Left ventricle myocardium inferior (tissue), 1 donor: ENCODE data around the gene DCAF15. TPM values are rescaled to one million over a fixed set of nuclear protein-coding genes. Genes with fewer than 3 reads are reported as not detected.

Source experiments
- DNase-seq: peaks from one replicate; pipeline ENCODE4 v3.0.0-alpha.2; 2020
- H3K27ac ChIP-seq: fragments of 200-600 bp; replicated peaks from 2 replicates; pipeline ENCODE4 v1.8.0; 2021
- H3K27me3 ChIP-seq: fragments of 200-600 bp; 2 replicates; pipeline ENCODE4 v1.8.0; 2021; ENCODE audit warnings: low read depth
- H3K36me3 ChIP-seq: fragments of 200-600 bp; 2 replicates; pipeline ENCODE4 v1.8.0; 2021
- H3K4me1 ChIP-seq: fragments of 200-600 bp; 2 replicates; pipeline ENCODE4 v1.8.0; 2021
- H3K4me3 ChIP-seq: fragments of 200-600 bp; 2 replicates; pipeline ENCODE4 v1.8.0; 2021; ENCODE audit warnings: mild to moderate bottlenecking, moderate library complexity
- H3K9me3 ChIP-seq: fragments of 200-600 bp; replicated peaks from 2 replicates; pipeline ENCODE4 v1.8.0; 2021
- CTCF ChIP-seq: fragments of 200-600 bp; IDR thresholded peaks from 2 replicates; pipeline ENCODE4 v1.8.0; 2021; ENCODE audit warnings: antibody characterized with exemption, mild to moderate bottlenecking, borderline replicate concordance
- intact Hi-C: fragments of 100-400 bp; cut with micrococcal nuclease; formaldehyde crosslinking; loops from one replicate; pipeline ENCODE4 v1.11.0; 2022
- total RNA-seq: library from RNA; stranded (reverse); fragmentation: NEBNext Ultra II Directional; extraction: Animal tissue kit (Norgen Biotek cat#: 25700); gene quantifications from one replicate; pipeline ENCODE4 v1.2.1, GENCODE V29; 2021
- donor health status: DM: no; HTN: yes; CAD: no; lungs with severe emphysema.

Gene DCAF15
- total RNA-seq, 1 donor from 2014 or later, result 17.0 TPM

DNA sequence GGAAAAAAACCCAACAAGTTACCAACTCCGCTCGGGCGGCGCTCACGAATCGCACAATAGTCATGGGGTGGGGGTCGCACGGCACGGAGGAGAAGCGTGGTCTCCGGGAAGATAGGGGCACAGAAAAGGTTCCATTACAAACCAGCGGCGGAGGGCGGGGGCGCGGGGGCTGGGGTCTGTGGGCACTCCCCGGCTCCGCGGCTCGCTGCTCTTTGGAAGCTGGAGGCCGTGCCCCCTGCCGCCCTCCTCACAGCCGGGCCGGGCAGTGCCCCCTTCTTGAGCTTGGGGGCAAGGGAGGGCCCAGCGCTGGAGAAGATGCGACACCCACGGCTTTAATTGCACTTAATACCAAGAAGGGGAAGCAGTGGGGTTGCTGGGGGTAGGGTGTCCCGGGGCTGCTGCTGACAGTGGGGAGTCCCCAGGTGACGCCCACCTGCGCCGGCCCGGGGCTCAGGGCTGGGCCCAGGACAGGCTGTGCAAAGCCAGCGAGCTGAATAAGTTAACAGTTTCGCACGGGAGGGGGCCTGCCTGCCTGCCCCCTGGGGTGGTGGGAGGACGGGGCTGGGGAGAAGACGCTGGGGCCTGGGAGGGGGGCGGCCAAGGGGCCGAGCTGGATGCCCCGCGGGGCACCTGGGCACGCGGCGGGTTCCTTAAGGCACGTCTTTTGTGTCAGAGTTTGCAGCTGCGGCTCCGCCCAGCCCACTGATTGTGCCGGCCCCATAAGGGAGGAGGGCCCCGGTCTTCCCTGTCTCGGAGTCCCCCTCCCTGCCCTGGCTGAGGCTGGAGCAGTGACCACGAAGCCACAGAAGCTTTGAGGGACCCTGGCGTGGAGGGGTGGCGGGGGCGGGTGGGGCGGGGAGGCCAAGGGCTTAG, 9.8 kb downstream of the DCAF15 start:
- TF ChIP-seq CTCF, result no peak
- no peaks in the 10 kb centered on the region for H3K9me3 ChIP-seq
- no peak overlapping the region for H3K27ac ChIP-seq
- peaks cover 16% of the 10 kb centered on the region for H3K4me1 ChIP-seq
- no peaks in the 10 kb centered on the region for H3K27me3 ChIP-seq
- H3K4me3 ChIP-seq, result peak overlapping the region; percentile 24
- intact Hi-C loops, result no loop called here
- no peak for DNase-seq
- H3K36me3 ChIP-seq, result peaks cover 94% of the 10 kb centered on the region

GRCh38 chr19:13962699-13963602, 10.6 kb downstream of the DCAF15 start:
- H3K36me3 ChIP-seq, result peaks cover 94% of the 10 kb centered on the region
- H3K9me3 ChIP-seq, result no peaks in the 10 kb centered on the region
- no peak overlapping the region for H3K27ac ChIP-seq
- DNase-seq, result no peak
- H3K4me3 ChIP-seq, result peak overlapping the region; percentile 24
- H3K27me3 ChIP-seq, result no peaks in the 10 kb centered on the region
- no peak for TF ChIP-seq CTCF
- intact Hi-C loops, result no loop called here
- peaks cover 7% of the 10 kb centered on the region for H3K4me1 ChIP-seq

DNA sequence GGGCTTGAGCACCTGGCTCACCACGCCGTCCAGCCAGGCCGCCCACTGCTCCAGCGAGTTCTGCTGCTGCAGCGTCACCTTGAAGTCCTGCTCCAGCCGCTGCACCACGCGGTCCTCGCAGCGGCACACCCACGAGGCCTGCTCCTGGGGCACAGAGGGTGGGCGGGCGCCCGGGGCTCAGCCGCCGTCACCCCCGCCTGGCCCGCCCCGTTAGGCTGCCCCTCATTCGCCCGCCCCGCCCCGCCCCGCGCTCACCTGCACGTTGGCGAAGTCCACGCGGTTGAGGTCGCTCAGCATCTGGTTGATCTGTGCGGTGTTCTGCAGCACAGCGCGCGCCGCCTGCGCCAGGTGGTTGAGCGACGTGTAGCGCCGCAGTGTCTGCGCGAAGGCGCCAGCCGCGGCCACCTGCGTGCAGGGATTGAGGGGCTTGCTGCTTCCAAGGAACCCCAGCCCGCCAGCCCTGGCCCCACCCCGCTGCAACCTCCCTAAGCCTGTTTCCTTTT, 11.3 kb downstream of the DCAF15 start:
- no peak overlapping the region for H3K4me3 ChIP-seq
- TF ChIP-seq CTCF, result no peak
- no peaks in the 10 kb centered on the region for H3K9me3 ChIP-seq
- no peaks in the 10 kb centered on the region for H3K27me3 ChIP-seq
- DNase-seq, result no peak
- intact Hi-C loops, result no loop called here
- peaks cover 94% of the 10 kb centered on the region for H3K36me3 ChIP-seq
- H3K27ac ChIP-seq, result no peak overlapping the region
- H3K4me1 ChIP-seq, result no peaks in the 10 kb centered on the region

DNA sequence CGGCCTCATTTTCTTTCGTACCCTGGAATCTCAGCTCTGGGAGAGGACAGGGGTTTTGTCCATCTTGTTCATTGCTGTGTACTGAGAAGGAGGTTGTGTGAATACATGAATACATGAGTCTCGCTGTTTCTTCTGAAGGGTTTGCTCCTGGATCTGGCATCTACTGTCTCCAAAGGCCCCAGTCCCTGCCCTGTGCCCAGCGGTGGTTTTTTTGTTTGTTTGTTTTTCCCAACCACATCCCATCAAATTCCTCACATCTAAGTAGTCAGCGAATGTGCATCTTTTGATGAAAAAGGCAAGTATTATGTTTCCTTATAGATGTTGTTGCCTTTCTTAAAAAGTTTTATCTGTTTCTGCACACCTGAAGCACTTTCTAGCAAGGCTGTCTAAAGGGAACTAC, 12.5 kb downstream of the DCAF15 start:
- Histone ChIP-seq H3K36me3 (peaks cover 95% of the 10 kb centered on the region), H3K27me3 (no peaks in the 10 kb centered on the region), H3K27ac (no peak overlapping the region), H3K9me3 (no peaks in the 10 kb centered on the region), H3K4me1 (no peaks in the 10 kb centered on the region), H3K4me3 (no peak overlapping the region)
- intact Hi-C loops, result no loop called here
- no peak for TF ChIP-seq CTCF
- no peak for DNase-seq

- H3K27ac ChIP-seq, result no peak overlapping the region
- no peak for TF ChIP-seq CTCF
- no peaks in the 10 kb centered on the region for H3K9me3 ChIP-seq
- no peak for DNase-seq
- no peaks in the 10 kb centered on the region for H3K27me3 ChIP-seq
- no peak overlapping the region for H3K4me3 ChIP-seq
- no peaks in the 10 kb centered on the region for H3K4me1 ChIP-seq
- H3K36me3 ChIP-seq, result peaks cover 95% of the 10 kb centered on the region
- intact Hi-C loops, result no loop called here
These were observed 13.1 kb downstream of the DCAF15 start for GRCh38 chr19:13965377-13965896.
